GM21515 (cell line): ENCODE measurements around the gene PCDHAC2.

Experiments used
- ATAC-seq: cut with Tn5 transposase; IDR thresholded peaks from one replicate; pipeline ENCODE4 v1.9.1; 2021; ENCODE audit not compliant: unreplicated experiment

The PCDHAC2 gene

GRCh38 chr5:140966293-140967225 lies at the start of gene PCDHAC2:
Gene PCDHAC2, plus strand, starts transcription at chr5:140966476. Its CDS starts 291 bp downstream, at chr5:140966767.
- ATAC-seq, result no peak

GRCh38 chr5:140923601-140924000 lies 42.7 kb upstream of the PCDHAC2 start:
- no peak for ATAC-seq

- no peak for ATAC-seq
Observed at GRCh38 chr5:140925806-140926442, 40.4 kb upstream of the PCDHAC2 start, which contains the start of gene PCDHAC1. Gene PCDHAC1, plus strand, starts transcription at chr5:140926299. Its CDS starts 594 bp downstream, at chr5:140926893.

- ATAC-seq, result no peak
Observed at GRCh38 chr5:140926443-140927227, 39.6 kb upstream of the PCDHAC2 start.

- ATAC-seq, result no peak
Observed at GRCh38 chr5:140927228-140927573, 39.1 kb upstream of the PCDHAC2 start.

GRCh38 chr5:140934964-140935606 lies 31.2 kb upstream of the PCDHAC2 start:
- ATAC-seq, result no peak

- ATAC-seq, result no peak
Observed at GRCh38 chr5:140946578-140946977, 19.7 kb upstream of the PCDHAC2 start.

- ATAC-seq, result no peak
Observed at GRCh38 chr5:140951636-140952035, 14.6 kb upstream of the PCDHAC2 start.

GRCh38 chr5:140953234-140953633 lies 13.0 kb upstream of the PCDHAC2 start:
- no peak for ATAC-seq

GRCh38 chr5:140962190-140962589 lies 4.1 kb upstream of the PCDHAC2 start:
- no peak for ATAC-seq

- no peak for ATAC-seq
Observed at GRCh38 chr5:140964356-140964755, 1.9 kb upstream of the PCDHAC2 start.

GRCh38 chr5:140965905-140966292 lies 377 bp upstream of the PCDHAC2 start:
- ATAC-seq, result no peak

- ATAC-seq, result no peak
Observed at GRCh38 chr5:140967226-140967893, 1.1 kb downstream of the PCDHAC2 start.

- ATAC-seq, result no peak
Observed at GRCh38 chr5:140969880-140970279, 3.6 kb downstream of the PCDHAC2 start.

- ATAC-seq, result no peak
Observed at GRCh38 chr5:140973550-140973949, 7.3 kb downstream of the PCDHAC2 start.

GRCh38 chr5:140977003-140977402 lies 10.7 kb downstream of the PCDHAC2 start:
- ATAC-seq, result no peak

GRCh38 chr5:140978260-140978659 lies 12.0 kb downstream of the PCDHAC2 start:
- no peak for ATAC-seq

- ATAC-seq, result no peak
Observed at GRCh38 chr5:140978983-140979382, 12.7 kb downstream of the PCDHAC2 start.

- ATAC-seq, result no peak
Observed at GRCh38 chr5:140982083-140982716, 15.9 kb downstream of the PCDHAC2 start.

GRCh38 chr5:140986117-140986521 lies 19.8 kb downstream of the PCDHAC2 start:
- no peak for ATAC-seq
